GM15510 (cell line): ENCODE measurements around the gene SFMBT2.

Source experiments
- POLR2A ChIP-seq: IDR thresholded peaks from 3 replicates; pipeline ENCODE4 v1.6.1; 2011; ENCODE audit warnings: borderline replicate concordance; ENCODE audit not compliant: insufficient read length; ENCODE audit errors: extremely low read depth

The SFMBT2 gene

DNA sequence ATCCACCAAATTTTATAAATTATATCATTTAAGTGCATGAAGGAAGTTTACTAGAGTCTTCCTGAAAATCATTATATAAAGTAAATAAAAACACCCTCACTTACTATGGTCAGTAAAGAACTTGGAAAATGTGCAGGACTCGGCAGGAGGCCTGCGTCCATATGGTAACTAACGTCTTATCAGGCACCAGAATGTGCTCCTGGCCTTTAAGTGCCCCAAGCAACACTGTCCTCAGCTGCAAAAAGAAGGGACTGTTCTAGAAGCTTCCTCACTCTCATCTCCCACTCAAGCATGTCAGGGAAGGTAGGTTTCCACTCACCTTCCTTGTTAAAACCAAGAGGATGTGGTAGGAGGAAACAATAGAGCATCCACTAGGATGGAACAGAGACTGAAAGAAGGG lies 11.3 kb downstream of the SFMBT2 start:
- TF ChIP-seq POLR2A = no peak

DNA sequence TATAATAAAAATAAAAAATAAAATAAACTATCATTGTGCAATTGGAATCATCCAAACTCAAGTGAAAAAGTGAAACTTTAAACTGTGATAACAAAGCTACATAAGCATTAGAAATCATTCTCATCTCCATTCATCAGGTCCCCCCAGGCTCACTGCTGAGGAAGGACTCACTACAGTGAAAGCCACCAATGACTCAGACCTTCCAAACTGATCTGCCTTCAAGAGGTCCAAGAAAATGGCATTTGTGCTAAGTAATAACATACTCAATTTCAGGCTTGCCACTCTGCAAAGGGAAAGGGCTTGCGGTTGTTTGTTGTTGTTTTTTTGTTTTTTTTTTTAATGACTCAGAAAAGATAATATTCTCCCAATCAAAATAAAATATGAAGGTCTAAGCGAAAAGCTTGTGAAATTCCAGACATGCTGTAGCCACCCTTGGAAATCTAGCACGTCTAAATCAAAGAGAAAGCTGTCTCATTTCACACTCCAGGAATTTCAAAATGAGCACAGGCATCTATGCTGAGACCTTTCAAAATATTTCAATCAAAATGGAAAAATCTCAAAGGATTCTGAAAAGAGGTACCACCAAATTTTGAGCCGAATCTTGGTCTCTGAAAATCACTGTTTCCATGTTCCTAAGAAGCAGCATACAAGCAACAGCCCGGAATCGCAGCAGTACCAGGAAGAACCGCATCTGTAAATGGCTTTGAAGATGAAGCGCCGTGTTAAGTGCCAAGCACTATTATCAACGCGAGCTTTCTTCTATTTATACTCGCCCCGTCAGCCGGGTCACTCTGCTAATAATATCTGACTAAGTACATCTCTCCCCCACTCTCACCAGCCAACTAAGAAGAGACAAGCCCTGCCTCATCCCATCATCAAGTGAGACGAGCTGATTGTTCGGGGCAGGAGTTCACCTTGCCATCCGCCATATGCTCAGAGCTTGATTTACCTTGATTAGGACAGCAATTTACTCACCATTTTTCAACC lies 13.5 kb downstream of the SFMBT2 start:
- TF ChIP-seq POLR2A = no peak

DNA sequence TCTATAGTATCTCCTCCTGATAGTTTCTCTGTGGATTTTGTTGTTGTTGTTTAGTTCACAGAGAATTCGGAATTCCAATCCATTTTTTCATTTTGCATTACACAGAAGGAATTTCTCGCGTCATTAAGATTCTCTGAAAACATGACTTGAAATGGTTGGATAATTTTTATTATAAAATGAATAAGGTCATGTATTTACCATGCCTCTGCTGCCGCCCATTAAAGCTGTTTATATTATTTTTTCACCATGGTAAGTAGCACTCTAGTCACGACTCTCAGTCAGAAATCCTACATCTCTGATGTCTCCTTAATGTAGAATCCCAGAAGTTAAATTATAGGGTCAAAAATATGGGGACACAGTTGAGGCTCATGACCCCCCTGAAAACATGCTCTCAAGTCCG lies 19.1 kb downstream of the SFMBT2 start:
- no peak for TF ChIP-seq POLR2A

GRCh38 chr10:7389844-7390243 lies 21.0 kb downstream of the SFMBT2 start:
- no peak for TF ChIP-seq POLR2A

DNA sequence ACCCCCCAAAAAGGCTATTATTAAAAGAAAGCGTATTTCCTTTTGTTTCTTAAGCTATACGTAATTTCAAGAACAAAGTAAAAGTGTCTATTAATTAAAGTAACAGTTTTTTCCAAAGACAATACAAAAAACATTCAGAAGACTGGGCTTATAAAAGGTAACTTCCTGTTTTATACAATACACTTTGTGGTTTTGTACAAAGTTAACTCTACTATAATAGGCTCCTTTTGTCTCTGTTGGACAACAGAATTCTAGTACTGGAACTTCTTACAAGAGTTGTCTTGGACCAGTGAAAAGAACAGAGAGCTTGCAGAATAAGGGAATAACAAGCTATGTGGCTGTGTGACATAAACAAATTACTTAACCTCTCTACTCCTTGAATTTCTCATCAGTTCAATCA lies 21.5 kb downstream of the SFMBT2 start:
- TF ChIP-seq POLR2A = no peak

GRCh38 chr10:7388602-7389001 lies 22.2 kb downstream of the SFMBT2 start:
- no peak for TF ChIP-seq POLR2A

DNA sequence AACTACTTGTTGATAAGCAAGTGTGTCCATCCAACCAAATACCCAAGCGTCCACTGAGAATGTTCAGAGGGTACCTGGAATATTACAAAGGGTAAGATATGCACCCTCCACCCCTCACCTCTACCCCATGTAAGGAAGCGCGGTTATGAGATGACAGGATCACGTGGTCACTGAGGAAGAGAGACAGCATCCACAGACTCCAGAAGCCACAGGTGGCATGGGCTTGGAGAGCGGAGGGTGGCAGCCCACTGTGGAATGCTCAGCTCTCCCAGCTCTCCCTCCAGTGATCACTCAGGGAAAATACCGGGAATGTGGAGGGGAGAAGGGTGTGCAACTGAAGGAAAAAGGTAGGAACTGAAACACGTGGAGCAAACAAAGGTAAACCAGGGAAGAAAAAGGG lies 25.7 kb downstream of the SFMBT2 start:
- no peak for TF ChIP-seq POLR2A

DNA sequence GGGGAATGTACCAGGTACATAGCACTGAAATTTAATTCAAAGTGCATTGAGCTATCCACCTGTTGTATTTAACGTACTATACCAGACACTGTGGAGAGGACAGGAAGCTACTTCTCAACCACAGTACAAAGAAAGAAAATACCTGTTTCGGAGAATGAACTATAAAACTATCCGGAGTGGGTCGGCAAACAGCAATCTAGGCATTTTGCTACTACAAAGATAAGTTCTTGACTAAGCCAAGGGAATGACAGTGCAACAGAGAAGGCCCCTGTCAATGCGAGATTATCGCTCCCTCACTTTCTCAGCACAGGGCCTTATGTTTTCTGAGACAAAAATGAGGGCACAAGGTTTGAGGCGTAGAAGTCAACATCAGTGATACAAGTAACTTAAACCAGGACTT lies 27.4 kb downstream of the SFMBT2 start:
- no peak for TF ChIP-seq POLR2A

- TF ChIP-seq POLR2A = no peak
Observed at GRCh38 chr10:7380704-7381241, 30.1 kb downstream of the SFMBT2 start.

GRCh38 chr10:7378602-7379403 lies 32.0 kb downstream of the SFMBT2 start:
- TF ChIP-seq POLR2A = no peak

- TF ChIP-seq POLR2A = no peak
Observed at GRCh38 chr10:7377614-7378248, 33.1 kb downstream of the SFMBT2 start.

- TF ChIP-seq POLR2A = no peak
Observed at GRCh38 chr10:7374795-7375194, 36.0 kb downstream of the SFMBT2 start.

DNA sequence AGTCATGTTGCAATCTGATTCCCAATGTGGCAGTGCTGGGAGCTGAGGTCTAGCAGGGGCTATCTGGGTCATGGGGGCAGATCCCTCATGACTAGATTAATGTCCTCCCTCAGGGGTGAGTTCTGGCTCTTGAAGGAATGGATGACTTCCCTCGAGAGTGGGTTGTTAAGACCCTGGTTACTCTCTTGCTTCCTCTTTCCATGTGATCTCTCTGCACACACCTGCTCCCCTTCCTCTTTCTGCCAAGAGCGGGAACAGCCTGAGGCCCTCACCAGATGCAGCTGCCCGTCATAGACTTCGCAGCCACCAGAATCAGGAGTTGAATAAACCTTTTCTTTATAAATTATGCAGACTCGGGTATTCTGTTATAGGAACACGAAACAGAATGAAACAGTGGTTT lies 37.8 kb downstream of the SFMBT2 start:
- TF ChIP-seq POLR2A = no peak

GRCh38 chr10:7372504-7372903 lies 38.3 kb downstream of the SFMBT2 start:
- TF ChIP-seq POLR2A = no peak

GRCh38 chr10:7370511-7370910 lies 40.3 kb downstream of the SFMBT2 start:
- no peak for TF ChIP-seq POLR2A
